Upper lobe of left lung (tissue), 6 donors: ENCODE measurements around the gene ZNF507. TPM values are rescaled to one million over a fixed set of nuclear protein-coding genes. Genes with fewer than 3 reads are reported as not detected.

Source experiments
- ATAC-seq, 2 donors: fragments of 200-7000 bp; cut with Tn5 transposase; one replicate each; pipeline ENCODE4 v1.9.1; 2022; ENCODE audit warnings: mild to moderate bottlenecking in 2 of 2, moderate library complexity in 2 of 2; ENCODE audit not compliant: low FRiP score in 2 of 2
- DNase-seq, 2 donors: peaks; one replicate each; pipeline ENCODE4 v3.0.0-alpha.2; 2019 to 2020
- H3K27ac ChIP-seq, 4 donors: fragments of 200-600 bp; sonication (generic); one replicate each; pipeline ENCODE4 v1.5.1; 2016 to 2019
- H3K27me3 ChIP-seq, 4 donors: fragments of 200-600 bp; sonication (generic); one replicate each; pipeline ENCODE4 v1.5.1; 2017 to 2019
- H3K36me3 ChIP-seq, 4 donors: fragments of 200-600 bp; sonication (generic); one replicate each; pipeline ENCODE4 v1.5.1; 2016 to 2019
- H3K4me1 ChIP-seq, 4 donors: fragments of 200-600 bp; sonication (generic); one replicate each; pipeline ENCODE4 v1.5.1; 2018 to 2019
- H3K4me3 ChIP-seq, 4 donors: fragments of 200-600 bp; sonication (generic); one replicate each; pipeline ENCODE4 v1.5.1; 2017 to 2019; ENCODE audit warnings: mild to moderate bottlenecking in 2 of 4, moderate library complexity in 1 of 4
- H3K9me3 ChIP-seq, 4 donors: fragments of 200-600 bp; sonication (generic); one replicate each; pipeline ENCODE4 v1.5.1; 2018 to 2019
- CTCF ChIP-seq, 6 experiments: fragments of 450-650 bp in 4 of 6; fragments of 200-600 bp in 2 of 6; sonication (generic) in 2 of 6; IDR thresholded peaks; one replicate each; pipeline ENCODE4 v1.5.1; 2016 to 2019; ENCODE audit warnings: antibody characterized with exemption in 6 of 6
- EP300 ChIP-seq, 4 donors: sonication (generic); formaldehyde crosslinking; IDR thresholded peaks; one replicate each; pipeline ENCODE4 v1.5.1; 2017; ENCODE audit warnings: antibody characterized with exemption in 4 of 4, control low read depth in 2 of 4
- POLR2A ChIP-seq, 4 donors: fragments of 450-650 bp; IDR thresholded peaks; one replicate each; pipeline ENCODE4 v1.5.1; 2016 to 2017; ENCODE audit warnings: antibody characterized with exemption in 4 of 4, mild to moderate bottlenecking in 2 of 4
- POLR2AphosphoS5 ChIP-seq, 2 donors: sonication (generic); formaldehyde crosslinking; IDR thresholded peaks; one replicate each; pipeline ENCODE4 v1.5.1; 2017; ENCODE audit warnings: antibody characterized with exemption in 2 of 2
- WGBS, 2 donors: methylation state at CpG; one replicate each; pipeline ENCODE4 v1.1.5; 2017 to 2018; 5-methylcytosine and 5-hydroxymethylcytosine counted together
- total RNA-seq, 6 donors: library from RNA; depleted of rRNA in 4 of 6; stranded (reverse); fragments of >200 nt in 4 of 6; gene quantifications; one replicate each; pipeline versions ENCODE4 v1.1.0 to v1.2.1, GENCODE V29; 2016 to 2021
- donor health status: DM: no; HTN: no; CAD: no; lungs with moderate emphysema.
- donor health status: DM: no; HTN: yes; CAD: no; lungs with severe emphysema.

ZNF507 gene
- total RNA-seq, 6 donors from 2014 or later = 13.0 to 27.2 (median 17.5) TPM

GRCh38 chr19:32359581-32359980, 14.2 kb downstream of the ZNF507 start:
- ATAC-seq (no peak), DNase-seq (no peak)
- TF ChIP-seq CTCF (IDR thresholded peaks at IDR 0.05) (no peak), POLR2AphosphoS5 (IDR thresholded peaks at IDR 0.05) (no peak), EP300 (IDR thresholded peaks at IDR 0.05) (no peak), POLR2A (IDR thresholded peaks at IDR 0.05) (no peak)
- peaks cover 18 to 94% (median 23%) of the 10 kb centered on the region in 4 donors for H3K36me3 ChIP-seq
- H3K4me1 ChIP-seq = peaks cover 10 to 27% (median 18%) of the 10 kb centered on the region in 4 donors
- 90 to 91% methylated on average over 9 of the region's 9 CpGs for WGBS, 2 donors
- H3K9me3 ChIP-seq = no peaks in the 10 kb centered on the region
- no peak overlapping the region for H3K27ac ChIP-seq
- no peak overlapping the region for H3K4me3 ChIP-seq
- peaks cover 0 to 3% (median 0%) of the 10 kb centered on the region in 4 donors for H3K27me3 ChIP-seq

- Histone ChIP-seq H3K36me3 (peaks cover 13 to 79% (median 20%) of the 10 kb centered on the region in 4 donors), H3K9me3 (no peaks in the 10 kb centered on the region), H3K4me1 (peaks cover 10 to 31% (median 16%) of the 10 kb centered on the region in 4 donors), H3K27ac (peak overlapping the region in 3 of 4 donors; percentile 1 to 72 (median 2)), H3K4me3 (no peak overlapping the region), H3K27me3 (peaks cover 0 to 3% (median 0%) of the 10 kb centered on the region in 4 donors)
- DNase-seq = no peak
- WGBS, 2 donors = 84 to 86% methylated on average over 7 to 9 of the region's 9 CpGs
- ATAC-seq = no peak
- no peak for TF ChIP-seq POLR2A (IDR thresholded peaks at IDR 0.05)
- no peak for TF ChIP-seq CTCF (IDR thresholded peaks at IDR 0.05)
- TF ChIP-seq POLR2AphosphoS5 (IDR thresholded peaks at IDR 0.05) = no peak
- TF ChIP-seq EP300 (IDR thresholded peaks at IDR 0.05) = no peak
Observed at GRCh38 chr19:32361574-32362317, 16.3 kb downstream of the ZNF507 start.

GRCh38 chr19:32362318-32362691, 16.9 kb downstream of the ZNF507 start:
- peak overlapping the region in 3 of 4 donors; percentile 2 to 72 (median 62) for H3K27ac ChIP-seq
- DNase-seq = no peak
- ATAC-seq = no peak
- H3K36me3 ChIP-seq = peaks cover 8 to 78% (median 17%) of the 10 kb centered on the region in 4 donors
- H3K4me3 ChIP-seq = no peak overlapping the region
- TF ChIP-seq POLR2AphosphoS5 (IDR thresholded peaks at IDR 0.05) (no peak), POLR2A (IDR thresholded peaks at IDR 0.05) (no peak), EP300 (IDR thresholded peaks at IDR 0.05) (no peak), CTCF (IDR thresholded peaks at IDR 0.05) (no peak)
- no peaks in the 10 kb centered on the region for H3K9me3 ChIP-seq
- 78 to 81% methylated on average over 5 of the region's 5 CpGs for WGBS, 2 donors
- H3K4me1 ChIP-seq = peaks cover 10 to 31% (median 16%) of the 10 kb centered on the region in 4 donors
- peaks cover 0 to 3% (median 0%) of the 10 kb centered on the region in 4 donors for H3K27me3 ChIP-seq

GRCh38 chr19:32363175-32363574, 17.8 kb downstream of the ZNF507 start:
- Histone ChIP-seq H3K4me3 (no peak overlapping the region), H3K27me3 (peaks cover 0 to 3% (median 0%) of the 10 kb centered on the region in 4 donors), H3K27ac (peak overlapping the region; percentile 62 to 72 (median 68)), H3K36me3 (peaks cover 4 to 69% (median 14%) of the 10 kb centered on the region in 4 donors), H3K9me3 (no peaks in the 10 kb centered on the region), H3K4me1 (peaks cover 10 to 31% (median 16%) of the 10 kb centered on the region in 4 donors)
- TF ChIP-seq POLR2AphosphoS5 (IDR thresholded peaks at IDR 0.05) (peak in 1 of 2 donors; percentile 58), CTCF (IDR thresholded peaks at IDR 0.05) (no peak), POLR2A (IDR thresholded peaks at IDR 0.05) (peak in 1 of 4 donors; percentile 25), EP300 (IDR thresholded peaks at IDR 0.05) (peak in 1 of 4 donors; percentile 41)
- ATAC-seq (peak; percentile 16 to 63), DNase-seq (no peak)
- WGBS, 2 donors = 61 to 66% methylated on average over 3 of the region's 3 CpGs
